A549 treated with Hydrocortisone at 1 μM for 4 hours (cell line): ENCODE measurements around the gene NKIRAS2. TPM values are rescaled to one million over a fixed set of nuclear protein-coding genes. Genes with fewer than 3 reads are reported as not detected.

Source experiments
- total RNA-seq: library from RNA; stranded (reverse); fragments of 200-300 nt; extraction: Qiagen RNA extraction; gene quantifications from 5 replicates; pipeline ENCODE4 v1.2.3, GENCODE V29; 2022

NKIRAS2 gene
- total RNA-seq, result 40.1 to 51.5 TPM (median 44.0 TPM) in 5 replicates

DNA sequence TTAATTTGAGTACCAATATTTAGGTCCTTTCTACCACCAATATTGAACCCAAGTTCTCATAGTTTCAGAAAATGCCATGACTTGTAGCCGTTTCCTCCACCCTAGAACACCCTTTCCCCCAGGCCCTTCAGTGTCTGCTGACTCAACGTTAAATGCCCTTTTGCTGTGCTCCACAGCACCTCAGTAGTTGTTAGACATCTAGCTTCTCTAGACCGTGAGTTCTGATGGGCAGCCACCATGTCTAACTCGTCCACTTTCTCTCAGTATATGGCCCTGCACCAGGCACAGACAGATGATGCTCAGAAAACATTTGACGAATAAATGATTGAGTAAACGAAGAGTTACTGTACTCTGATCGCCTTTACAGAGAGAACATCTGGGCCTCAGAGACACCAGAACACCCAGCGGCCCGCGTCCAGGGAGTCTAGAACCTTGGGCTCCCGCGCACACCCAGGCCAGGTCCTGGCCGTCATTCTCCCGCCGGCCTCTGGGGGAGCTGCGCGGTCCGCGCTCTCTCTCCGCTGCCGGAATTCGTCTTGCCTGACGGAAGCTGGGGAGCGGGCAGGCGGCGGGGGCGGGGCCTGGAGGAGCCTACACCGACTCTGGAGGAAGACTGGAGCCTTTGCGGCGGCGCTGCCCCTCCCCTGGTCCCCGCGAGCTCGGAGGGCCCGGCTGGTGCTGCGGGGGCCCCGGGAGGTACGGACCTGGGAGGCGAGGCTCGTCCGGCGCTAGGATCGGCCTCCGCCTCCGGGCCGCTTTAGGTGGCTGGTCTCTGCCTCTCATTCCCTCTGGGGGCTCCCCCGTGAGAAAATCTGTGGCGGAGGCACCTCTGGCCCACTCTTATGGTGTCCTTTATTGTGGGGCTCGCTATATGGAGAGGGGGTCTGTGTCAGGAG lies at the start of gene NKIRAS2:
Gene NKIRAS2, plus strand, starts transcription at position 582 of the 896 bp plus-strand sequence. CDS start 1,488 bp downstream, outside the sequence.

DNA sequence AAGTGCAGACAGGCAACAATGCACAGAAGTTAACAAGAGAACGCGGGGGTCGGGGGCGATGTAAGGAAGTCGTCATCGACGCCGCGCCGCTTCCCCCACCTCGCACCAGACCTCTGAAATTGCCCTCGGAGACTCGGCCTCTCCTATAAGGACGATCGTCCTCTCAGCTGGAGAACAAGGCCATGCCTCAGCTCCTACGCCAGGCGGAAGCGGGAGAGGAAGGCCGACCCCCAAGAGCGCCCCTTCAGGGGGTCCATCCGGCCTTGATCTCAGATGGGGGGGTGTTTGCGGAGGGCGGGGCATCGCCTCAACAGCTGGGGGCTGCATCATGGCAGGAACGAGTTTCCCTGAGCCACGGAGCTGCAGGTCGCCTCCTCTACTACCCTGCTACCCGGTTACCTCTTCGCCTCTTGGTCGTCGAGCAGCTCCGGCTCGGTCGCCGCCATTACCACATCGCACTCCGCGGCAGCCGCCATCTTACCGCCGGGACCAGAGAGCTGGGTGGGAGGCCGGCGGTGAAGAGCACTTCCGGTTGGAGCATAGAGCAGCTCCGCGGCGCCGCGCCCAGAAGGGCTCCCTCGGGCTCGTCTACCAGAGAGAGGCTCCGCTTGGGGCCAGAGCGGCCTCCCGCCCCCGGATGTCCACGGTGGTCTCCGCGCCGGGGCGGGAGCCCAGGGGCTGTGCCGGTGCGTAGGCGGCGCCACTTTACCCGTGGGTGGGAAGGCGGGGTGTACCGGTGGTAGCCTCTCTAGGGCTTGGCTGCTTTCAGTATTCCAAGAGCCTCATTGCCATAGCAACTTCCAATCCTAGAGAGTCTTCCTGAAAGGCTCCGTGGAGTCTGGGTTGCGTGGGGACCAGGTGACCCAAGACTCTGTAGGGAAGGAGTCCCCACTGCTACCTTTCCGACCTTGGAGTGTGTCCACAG lies 2.7 kb upstream of the NKIRAS2 start, which contains the start of gene DNAJC7:
Gene DNAJC7, minus strand, starts transcription at position 499 of the 925 bp plus-strand sequence. Its CDS starts 23 bp downstream, at position 476.

DNA sequence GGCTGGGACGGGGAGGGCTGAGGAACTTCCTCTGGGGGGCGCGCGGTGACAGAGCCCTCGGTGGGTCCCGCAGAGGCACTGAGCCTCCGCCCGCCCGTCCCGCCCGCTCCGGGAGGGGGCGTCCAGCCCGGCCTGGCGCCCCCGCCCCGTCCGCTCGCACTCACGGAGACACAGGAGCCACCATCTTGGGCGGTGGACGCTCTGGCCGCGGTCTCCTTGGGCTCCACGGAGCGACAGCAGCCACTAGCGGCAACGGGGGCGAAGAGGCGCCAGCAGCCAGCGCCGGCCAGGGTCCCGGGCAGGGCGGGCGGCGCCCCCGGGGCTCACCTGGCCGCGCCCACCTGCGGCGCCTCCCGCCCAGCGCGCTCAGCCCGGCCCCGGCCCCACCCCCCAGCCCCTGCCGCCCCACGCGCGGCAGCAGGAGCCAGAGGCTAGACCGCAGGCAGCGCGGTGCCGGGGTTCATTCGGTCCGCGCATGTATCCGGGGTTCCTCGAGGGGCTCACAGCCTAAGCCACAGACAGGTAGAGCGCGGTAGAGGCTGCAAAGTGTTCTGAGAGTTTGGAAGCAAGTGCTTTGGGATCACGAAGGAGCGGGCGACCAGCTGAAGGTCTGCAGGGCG lies 30.6 kb downstream of the NKIRAS2 start, which contains the start of gene C17orf113:
Gene C17orf113, minus strand, starts transcription at position 209 of the 620 bp plus-strand sequence. CDS start 7,225 bp downstream, outside the sequence.

Other genes with a start within 250 kb of the NKIRAS2 start
- gene JUP, start 233.4 kb upstream of the NKIRAS2 start, total RNA-seq, result 95.1 to 120 TPM (median 110 TPM) in 5 replicates
- gene P3H4, start 208.1 kb upstream of the NKIRAS2 start, total RNA-seq, result 29.4 to 36.0 TPM (median 32.0 TPM) in 5 replicates
- 91.4 to 101 TPM (median 101 TPM) in 5 replicates for gene FKBP10, start 207.1 kb upstream of the NKIRAS2 start, total RNA-seq
- gene NT5C3B, start 183.9 kb upstream of the NKIRAS2 start, total RNA-seq, result 102 to 111 TPM (median 106 TPM) in 5 replicates
- 0.05 to 0.25 TPM (median 0.10 TPM) in 3 of 5 replicates, not detected in the others for gene KLHL10, start 182.3 kb upstream of the NKIRAS2 start, total RNA-seq
- gene KLHL11, start 154.7 kb upstream of the NKIRAS2 start, total RNA-seq, result 2.1 to 5.0 TPM (median 2.9 TPM) in 5 replicates
- 227 to 340 TPM (median 260 TPM) in 5 replicates for gene ACLY, start 101.1 kb upstream of the NKIRAS2 start, total RNA-seq
- gene ODAD4, start 89.5 kb upstream of the NKIRAS2 start, total RNA-seq, result 1.1 to 1.7 TPM (median 1.6 TPM) in 5 replicates
- 64.1 to 67.9 TPM (median 66.6 TPM) in 5 replicates for gene CNP, start 53.3 kb upstream of the NKIRAS2 start, total RNA-seq
- gene DNAJC7, start 2.7 kb upstream of the NKIRAS2 start, total RNA-seq, result 111 to 114 TPM (median 113 TPM) in 5 replicates
- 0.53 to 0.92 TPM (median 0.73 TPM) in 5 replicates for gene C17orf113, start 30.5 kb downstream of the NKIRAS2 start, total RNA-seq
- gene ZNF385C, start 78.4 kb downstream of the NKIRAS2 start, total RNA-seq, result 0.12 to 0.39 TPM (median 0.30 TPM) in 5 replicates
- gene DHX58, start 92.6 kb downstream of the NKIRAS2 start, total RNA-seq, result 0.22 to 0.62 TPM (median 0.45 TPM) in 5 replicates
- gene KAT2A, start 101.3 kb downstream of the NKIRAS2 start, total RNA-seq, result 41.3 to 45.4 TPM (median 44.6 TPM) in 5 replicates
- gene HSPB9, start 102.7 kb downstream of the NKIRAS2 start, total RNA-seq, result not detected in 5 replicates
- gene RAB5C, start 134.9 kb downstream of the NKIRAS2 start, total RNA-seq, result 234 to 263 TPM (median 254 TPM) in 5 replicates
- gene KCNH4, start 161.1 kb downstream of the NKIRAS2 start, total RNA-seq, result 0.20 to 0.36 TPM (median 0.35 TPM) in 5 replicates
- gene HCRT, start 165.4 kb downstream of the NKIRAS2 start, total RNA-seq, result 0.21 to 0.50 TPM in 2 of 5 replicates, not detected in the others
- gene GHDC, start 174.4 kb downstream of the NKIRAS2 start, total RNA-seq, result 18.0 to 20.3 TPM (median 19.5 TPM) in 5 replicates